Fibroblast of skin of scalp (primary cell): ENCODE data around the gene TMPRSS3. TPM values are rescaled to one million over a fixed set of nuclear protein-coding genes. Genes with fewer than 3 reads are reported as not detected.

Experiments used
- DNase-seq: peaks from one replicate; pipeline ENCODE4 v3.0.0-alpha.2; 2013
- polyA plus RNA-seq, 2 experiments: library from polyadenylated mRNA; unstranded; fragments of 120-200 nt; gene quantifications; one replicate each; pipeline ENCODE4 v1.2.1, GENCODE V29; 2013; ENCODE audit not compliant: insufficient read length in 2 of 2

The TMPRSS3 gene
- not detected for polyA plus RNA-seq (2013, experiment 1 of 2; ENCODE audit: insufficient read length)
- polyA plus RNA-seq (2013, experiment 2 of 2; ENCODE audit: insufficient read length): not detected

GRCh38 chr21:42395905-42396651, at the start of gene TMPRSS3:
Gene TMPRSS3 (minus strand): TSS chr21:42396052. CDS start chr21:42395417, 635 bp downstream.
- no peak for DNase-seq

GRCh38 chr21:42445311-42445710, 49.5 kb upstream of the TMPRSS3 start:
- no peak for DNase-seq

GRCh38 chr21:42444745-42445059, 48.9 kb upstream of the TMPRSS3 start:
- DNase-seq: no peak

GRCh38 chr21:42443876-42444744, 48.3 kb upstream of the TMPRSS3 start:
- DNase-seq: no peak

- DNase-seq: no peak
Observed at GRCh38 chr21:42443181-42443785, 47.4 kb upstream of the TMPRSS3 start.

- no peak for DNase-seq
Observed at GRCh38 chr21:42441963-42442362, 46.1 kb upstream of the TMPRSS3 start.

- DNase-seq: no peak
Observed at GRCh38 chr21:42440187-42440792, 44.4 kb upstream of the TMPRSS3 start.

- no peak for DNase-seq
Observed at GRCh38 chr21:42439284-42440186, 43.7 kb upstream of the TMPRSS3 start.

- DNase-seq: no peak
Observed at GRCh38 chr21:42438316-42439205, 42.7 kb upstream of the TMPRSS3 start.

GRCh38 chr21:42437786-42438185, 41.9 kb upstream of the TMPRSS3 start:
- peak; percentile 8 for DNase-seq

- no peak for DNase-seq
Observed at GRCh38 chr21:42436914-42437313, 41.1 kb upstream of the TMPRSS3 start.

- no peak for DNase-seq
Observed at GRCh38 chr21:42435833-42436232, 40.0 kb upstream of the TMPRSS3 start.

GRCh38 chr21:42435401-42435800, 39.5 kb upstream of the TMPRSS3 start:
- no peak for DNase-seq

- DNase-seq: no peak
Observed at GRCh38 chr21:42434884-42435283, 39.0 kb upstream of the TMPRSS3 start.

- no peak for DNase-seq
Observed at GRCh38 chr21:42433946-42434551, 38.2 kb upstream of the TMPRSS3 start.

- DNase-seq: no peak
Observed at GRCh38 chr21:42432695-42433094, 36.8 kb upstream of the TMPRSS3 start.

GRCh38 chr21:42431196-42431595, 35.3 kb upstream of the TMPRSS3 start:
- DNase-seq: no peak

- DNase-seq: no peak
Observed at GRCh38 chr21:42430521-42430920, 34.7 kb upstream of the TMPRSS3 start.

- no peak for DNase-seq
Observed at GRCh38 chr21:42429856-42430255, 34.0 kb upstream of the TMPRSS3 start.

GRCh38 chr21:42429021-42429420, 33.2 kb upstream of the TMPRSS3 start:
- no peak for DNase-seq
